ENCODE measurements around the gene LCE1C.

DNA sequence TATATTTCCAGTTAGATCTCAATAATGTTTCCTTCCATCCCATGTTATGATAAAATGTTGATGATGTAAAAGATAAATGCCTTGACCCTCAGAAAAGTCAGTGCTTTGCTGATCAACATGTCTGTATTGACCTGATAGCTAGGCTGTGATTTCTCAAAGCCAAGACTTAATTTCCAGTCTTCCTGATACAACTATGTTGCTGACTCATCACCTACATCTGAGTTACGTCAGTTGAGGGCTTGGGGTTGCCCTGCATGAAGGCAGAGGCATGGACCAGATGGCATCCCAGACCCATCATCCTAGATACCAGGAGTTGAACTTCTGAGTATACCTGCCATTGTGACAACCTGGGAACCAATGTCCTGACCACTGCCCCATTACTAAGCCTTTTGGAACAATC, 5.1 kb downstream of the LCE1C start:
- TF ChIP-seq, protein P1, sequence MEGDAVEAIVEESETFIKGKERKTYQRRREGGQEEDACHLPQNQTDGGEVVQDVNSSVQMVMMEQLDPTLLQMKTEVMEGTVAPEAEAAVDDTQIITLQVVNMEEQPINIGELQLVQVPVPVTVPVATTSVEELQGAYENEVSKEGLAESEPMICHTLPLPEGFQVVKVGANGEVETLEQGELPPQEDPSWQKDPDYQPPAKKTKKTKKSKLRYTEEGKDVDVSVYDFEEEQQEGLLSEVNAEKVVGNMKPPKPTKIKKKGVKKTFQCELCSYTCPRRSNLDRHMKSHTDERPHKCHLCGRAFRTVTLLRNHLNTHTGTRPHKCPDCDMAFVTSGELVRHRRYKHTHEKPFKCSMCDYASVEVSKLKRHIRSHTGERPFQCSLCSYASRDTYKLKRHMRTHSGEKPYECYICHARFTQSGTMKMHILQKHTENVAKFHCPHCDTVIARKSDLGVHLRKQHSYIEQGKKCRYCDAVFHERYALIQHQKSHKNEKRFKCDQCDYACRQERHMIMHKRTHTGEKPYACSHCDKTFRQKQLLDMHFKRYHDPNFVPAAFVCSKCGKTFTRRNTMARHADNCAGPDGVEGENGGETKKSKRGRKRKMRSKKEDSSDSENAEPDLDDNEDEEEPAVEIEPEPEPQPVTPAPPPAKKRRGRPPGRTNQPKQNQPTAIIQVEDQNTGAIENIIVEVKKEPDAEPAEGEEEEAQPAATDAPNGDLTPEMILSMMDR (IDR thresholded peaks at IDR 0.05) = no peak
- TF ChIP-seq EZH2 (IDR thresholded peaks at IDR 0.05; ENCODE audit: borderline replicate concordance, insufficient read depth, low read depth, low read length, poor library complexity, severe bottlenecking) = no peak

Measured in B cell (primary cell).